HepG2 (cell line): Measurements from ENCODE around the gene PKP4.

Experiments
- BRD4 ChIP-seq: sonication (generic); formaldehyde crosslinking; IDR thresholded peaks from 2 replicates; pipeline ENCODE4 v1.4.0; 2020; ENCODE audit warnings: missing genetic modification reagents
- HDAC6 ChIP-seq: fragments of 200-600 bp; sonication (generic); IDR thresholded peaks from 2 replicates; pipeline ENCODE4 v1.7.0; 2017; ENCODE audit warnings: mild to moderate bottlenecking, antibody characterized with exemption, low read length, low read depth
- NCOA5 ChIP-seq: sonication (generic); formaldehyde crosslinking; IDR thresholded peaks from 2 replicates; pipeline ENCODE4 v1.4.0; 2020; ENCODE audit warnings: missing genetic modification reagents
- SMAD1 ChIP-seq: sonication (generic); formaldehyde crosslinking; IDR thresholded peaks from 2 replicates; pipeline ENCODE4 v1.4.0; 2020; ENCODE audit warnings: missing genetic modification reagents, low read depth, mild to moderate bottlenecking, borderline replicate concordance
- SPEN ChIP-seq: sonication (generic); formaldehyde crosslinking; IDR thresholded peaks from 2 replicates; pipeline ENCODE4 v1.5.1; 2020; ENCODE audit warnings: low read depth, mild to moderate bottlenecking, missing genetic modification reagents
- TARDBP ChIP-seq: sonication (generic); formaldehyde crosslinking; IDR thresholded peaks from 2 replicates; pipeline ENCODE4 v1.8.0; 2022; ENCODE audit warnings: mild to moderate bottlenecking, missing genetic modification reagents
- ZNF232 ChIP-seq: sonication (generic); formaldehyde crosslinking; IDR thresholded peaks from 2 replicates; pipeline ENCODE4 v1.4.0; 2020; ENCODE audit warnings: missing genetic modification reagents, borderline replicate concordance
- TF ChIP-seq, protein P1 (sequence below): sonication (generic); formaldehyde crosslinking; IDR thresholded peaks from 2 replicates; pipeline ENCODE4 v1.5.0; 2020; ENCODE audit warnings: mild to moderate bottlenecking, missing genetic modification reagents, moderate library complexity
- TF ChIP-seq, protein P2 (sequence below), 2 experiments: sonication (generic) in 1 of 2; formaldehyde crosslinking in 1 of 2; IDR thresholded peaks; 2 replicates each; pipeline versions ENCODE4 v1.5.1 to v1.6.1; 2011 to 2020; ENCODE audit warnings: borderline replicate concordance in 1 of 2, low read depth in 1 of 2, low read length in 1 of 2, mild to moderate bottlenecking in 1 of 2, missing genetic modification reagents in 1 of 2, moderate library complexity in 1 of 2
- TF ChIP-seq, protein P3 (sequence below): sonication (generic); formaldehyde crosslinking; IDR thresholded peaks from 2 replicates; pipeline ENCODE4 v1.4.0; 2020; ENCODE audit warnings: missing genetic modification reagents
- TF ChIP-seq, protein P4 (sequence below): sonication (generic); formaldehyde crosslinking; conservative IDR thresholded peaks from 2 replicates; pipeline ENCODE4 v1.8.0; 2022; ENCODE audit warnings: missing genetic modification reagents

DNA sequence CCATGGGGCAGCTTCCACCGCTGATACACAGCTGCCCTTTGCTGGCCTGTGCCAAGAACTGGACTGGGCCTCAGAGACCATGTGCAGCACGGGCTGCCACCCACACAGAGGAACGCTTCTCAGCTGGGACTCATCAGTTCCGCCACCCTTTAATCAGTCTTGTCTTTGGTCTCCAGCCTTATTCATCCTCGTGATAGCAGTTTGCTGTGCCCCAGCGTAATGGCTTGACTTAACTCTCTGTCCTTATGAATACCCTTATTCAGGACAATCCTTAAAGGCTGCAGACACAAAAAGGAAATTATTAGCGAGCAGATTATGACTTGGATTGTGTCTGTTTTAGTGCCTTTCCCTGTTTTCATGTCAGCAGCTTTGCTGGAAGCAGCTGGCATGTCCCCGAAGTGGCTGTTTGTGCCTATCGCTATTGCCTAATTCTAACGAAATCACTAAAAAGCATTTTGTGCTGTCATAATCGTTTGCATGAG is 229.5 kb downstream of the PKP4 start:
- TF ChIP-seq, protein P1, sequence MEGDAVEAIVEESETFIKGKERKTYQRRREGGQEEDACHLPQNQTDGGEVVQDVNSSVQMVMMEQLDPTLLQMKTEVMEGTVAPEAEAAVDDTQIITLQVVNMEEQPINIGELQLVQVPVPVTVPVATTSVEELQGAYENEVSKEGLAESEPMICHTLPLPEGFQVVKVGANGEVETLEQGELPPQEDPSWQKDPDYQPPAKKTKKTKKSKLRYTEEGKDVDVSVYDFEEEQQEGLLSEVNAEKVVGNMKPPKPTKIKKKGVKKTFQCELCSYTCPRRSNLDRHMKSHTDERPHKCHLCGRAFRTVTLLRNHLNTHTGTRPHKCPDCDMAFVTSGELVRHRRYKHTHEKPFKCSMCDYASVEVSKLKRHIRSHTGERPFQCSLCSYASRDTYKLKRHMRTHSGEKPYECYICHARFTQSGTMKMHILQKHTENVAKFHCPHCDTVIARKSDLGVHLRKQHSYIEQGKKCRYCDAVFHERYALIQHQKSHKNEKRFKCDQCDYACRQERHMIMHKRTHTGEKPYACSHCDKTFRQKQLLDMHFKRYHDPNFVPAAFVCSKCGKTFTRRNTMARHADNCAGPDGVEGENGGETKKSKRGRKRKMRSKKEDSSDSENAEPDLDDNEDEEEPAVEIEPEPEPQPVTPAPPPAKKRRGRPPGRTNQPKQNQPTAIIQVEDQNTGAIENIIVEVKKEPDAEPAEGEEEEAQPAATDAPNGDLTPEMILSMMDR (CRISPR knock-in tag) = no peak
- TF ChIP-seq NCOA5 (no peak), HDAC6 (no peak), SPEN (no peak), ZNF232 (CRISPR knock-in tag) (no peak), TARDBP (CRISPR knock-in tag) (no peak), BRD4 (CRISPR knock-in tag) (no peak), SMAD1 (CRISPR knock-in tag) (no peak)
- TF ChIP-seq, protein P2, sequence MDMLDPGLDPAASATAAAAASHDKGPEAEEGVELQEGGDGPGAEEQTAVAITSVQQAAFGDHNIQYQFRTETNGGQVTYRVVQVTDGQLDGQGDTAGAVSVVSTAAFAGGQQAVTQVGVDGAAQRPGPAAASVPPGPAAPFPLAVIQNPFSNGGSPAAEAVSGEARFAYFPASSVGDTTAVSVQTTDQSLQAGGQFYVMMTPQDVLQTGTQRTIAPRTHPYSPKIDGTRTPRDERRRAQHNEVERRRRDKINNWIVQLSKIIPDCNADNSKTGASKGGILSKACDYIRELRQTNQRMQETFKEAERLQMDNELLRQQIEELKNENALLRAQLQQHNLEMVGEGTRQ (IDR thresholded peaks at IDR 0.05; ENCODE audit: low read depth, low read length) = no peak
- TF ChIP-seq, protein P2 (CRISPR knock-in tag; IDR thresholded peaks at IDR 0.05; ENCODE audit: borderline replicate concordance) = no peak
- TF ChIP-seq, protein P3, sequence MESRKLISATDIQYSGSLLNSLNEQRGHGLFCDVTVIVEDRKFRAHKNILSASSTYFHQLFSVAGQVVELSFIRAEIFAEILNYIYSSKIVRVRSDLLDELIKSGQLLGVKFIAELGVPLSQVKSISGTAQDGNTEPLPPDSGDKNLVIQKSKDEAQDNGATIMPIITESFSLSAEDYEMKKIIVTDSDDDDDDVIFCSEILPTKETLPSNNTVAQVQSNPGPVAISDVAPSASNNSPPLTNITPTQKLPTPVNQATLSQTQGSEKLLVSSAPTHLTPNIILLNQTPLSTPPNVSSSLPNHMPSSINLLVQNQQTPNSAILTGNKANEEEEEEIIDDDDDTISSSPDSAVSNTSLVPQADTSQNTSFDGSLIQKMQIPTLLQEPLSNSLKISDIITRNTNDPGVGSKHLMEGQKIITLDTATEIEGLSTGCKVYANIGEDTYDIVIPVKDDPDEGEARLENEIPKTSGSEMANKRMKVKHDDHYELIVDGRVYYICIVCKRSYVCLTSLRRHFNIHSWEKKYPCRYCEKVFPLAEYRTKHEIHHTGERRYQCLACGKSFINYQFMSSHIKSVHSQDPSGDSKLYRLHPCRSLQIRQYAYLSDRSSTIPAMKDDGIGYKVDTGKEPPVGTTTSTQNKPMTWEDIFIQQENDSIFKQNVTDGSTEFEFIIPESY (CRISPR knock-in tag) = no peak
- TF ChIP-seq, protein P4, sequence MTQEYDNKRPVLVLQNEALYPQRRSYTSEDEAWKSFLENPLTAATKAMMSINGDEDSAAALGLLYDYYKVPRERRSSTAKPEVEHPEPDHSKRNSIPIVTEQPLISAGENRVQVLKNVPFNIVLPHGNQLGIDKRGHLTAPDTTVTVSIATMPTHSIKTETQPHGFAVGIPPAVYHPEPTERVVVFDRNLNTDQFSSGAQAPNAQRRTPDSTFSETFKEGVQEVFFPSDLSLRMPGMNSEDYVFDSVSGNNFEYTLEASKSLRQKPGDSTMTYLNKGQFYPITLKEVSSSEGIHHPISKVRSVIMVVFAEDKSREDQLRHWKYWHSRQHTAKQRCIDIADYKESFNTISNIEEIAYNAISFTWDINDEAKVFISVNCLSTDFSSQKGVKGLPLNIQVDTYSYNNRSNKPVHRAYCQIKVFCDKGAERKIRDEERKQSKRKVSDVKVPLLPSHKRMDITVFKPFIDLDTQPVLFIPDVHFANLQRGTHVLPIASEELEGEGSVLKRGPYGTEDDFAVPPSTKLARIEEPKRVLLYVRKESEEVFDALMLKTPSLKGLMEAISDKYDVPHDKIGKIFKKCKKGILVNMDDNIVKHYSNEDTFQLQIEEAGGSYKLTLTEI = no peak
